Adrenal gland (tissue), 12 donors: ENCODE measurements around the gene MDM4. TPM values are rescaled to one million over a fixed set of nuclear protein-coding genes. Genes with fewer than 3 reads are reported as not detected.
A peak's percentile ranks its signal among the peaks of the same experiment; 100 is the strongest.

Source experiments
- DNase-seq, 7 donors: peaks; one replicate each; pipeline ENCODE4 v3.0.0-alpha.2; 2019 to 2020
- H3K27ac ChIP-seq, 5 donors: fragments of 200-600 bp; sonication (generic) in 4 of 5; 1 replicate in 3 of 5; 2 replicates in 2 of 5; pipeline versions ENCODE4 v1.5.1 to v1.8.0; 2016 to 2020; ENCODE audit warnings: mild to moderate bottlenecking in 1 of 5
- H3K27me3 ChIP-seq: fragments of 200-600 bp; 2 replicates; pipeline ENCODE4 v1.8.0; 2021
- H3K36me3 ChIP-seq, 2 donors: fragments of 200-600 bp; replicated peaks in 1 of 2; 1 replicate in 1 of 2; 2 replicates in 1 of 2; pipeline versions ENCODE4 v1.5.1 to v1.8.0; 2018 to 2022
- H3K4me1 ChIP-seq, 2 donors: fragments of 200-600 bp; replicated peaks in 1 of 2; 1 replicate in 1 of 2; 2 replicates in 1 of 2; pipeline versions ENCODE4 v1.5.1 to v1.8.0; 2018 to 2021
- H3K4me3 ChIP-seq, 4 donors: fragments of 200-600 bp; sonication (generic) in 3 of 4; one replicate each; pipeline ENCODE4 v1.5.1; 2016 to 2018
- H3K9me3 ChIP-seq, 3 donors: fragments of 200-600 bp; sonication (generic) in 1 of 3; replicated peaks in 1 of 3; 1 replicate in 2 of 3; 2 replicates in 1 of 3; pipeline versions ENCODE4 v1.5.1 to v1.8.0; 2016 to 2021
- CTCF ChIP-seq, 6 experiments: fragments of 450-650 bp in 4 of 6; fragments of 200-600 bp in 2 of 6; sonication (generic) in 1 of 6; IDR thresholded peaks; 1 replicate in 5 of 6; 2 replicates in 1 of 6; pipeline versions ENCODE4 v1.5.1 to v1.8.0; 2016 to 2021; ENCODE audit warnings: antibody characterized with exemption in 6 of 6, mild to moderate bottlenecking in 2 of 6, moderate library complexity in 1 of 6
- POLR2A ChIP-seq, 2 donors: fragments of 450-650 bp; IDR thresholded peaks; one replicate each; pipeline ENCODE4 v1.6.1; 2017; ENCODE audit warnings: antibody characterized with exemption in 2 of 2, mild to moderate bottlenecking in 2 of 2, moderate library complexity in 1 of 2
- WGBS, 4 donors: extraction: QIAGEN DNeasy Blood & Tissue Kit in 2 of 4; methylation state at CpG; one replicate each; pipeline versions ENCODE4 v1.1.5 to v1.1.7; 2013 to 2017; 5-methylcytosine and 5-hydroxymethylcytosine counted together
- intact Hi-C, 2 donors: fragments of 100-400 bp; cut with DNase I; formaldehyde crosslinking; loops; one replicate each; pipeline versions ENCODE4 v1.14.1 to v1.15.0; 2022 to 2023
- polyA plus RNA-seq, 3 donors: library from polyadenylated mRNA; stranded (reverse); fragments of 200-250 nt in 2 of 3; fragments of 350-450 nt in 1 of 3; fragmentation: Illumina TruSeq in 1 of 3; extraction: RNeasy Lipid Tissue Mini Kit (QIAGEN cat#74804) in 1 of 3; gene quantifications; one replicate each; pipeline ENCODE4 v1.2.3, GENCODE V29; 2013 to 2014
- total RNA-seq, 9 donors: library from RNA; depleted of rRNA in 4 of 9; stranded (reverse); fragments of >200 nt in 4 of 9; fragments of 120-200 nt in 1 of 9; fragmentation: NEBNext Ultra II Directional in 1 of 9; extraction: Animal tissue kit (Norgen Biotek cat#: 25700) in 1 of 9; gene quantifications; one replicate each; pipeline versions ENCODE4 v1.1.0 to v1.2.4, GENCODE V29; 2013 to 2023
- donor health status: healthy with polysubstance abuse.
- donor health status: Bipolar disorder and iron deficiency.
- donor health status: DM: yes; HTN: yes; CAD: no.
- donor health status: DM: no; HTN: no; CAD: no.
- donor health status: DM: no; HTN: no; CAD: no.
- donor health status: DM: yes; HTN: yes; CAD: no.

MDM4 gene
- total and polyA plus RNA-seq, 12 donors, result 11.3 to 77.4 (median 42.8) TPM

DNA sequence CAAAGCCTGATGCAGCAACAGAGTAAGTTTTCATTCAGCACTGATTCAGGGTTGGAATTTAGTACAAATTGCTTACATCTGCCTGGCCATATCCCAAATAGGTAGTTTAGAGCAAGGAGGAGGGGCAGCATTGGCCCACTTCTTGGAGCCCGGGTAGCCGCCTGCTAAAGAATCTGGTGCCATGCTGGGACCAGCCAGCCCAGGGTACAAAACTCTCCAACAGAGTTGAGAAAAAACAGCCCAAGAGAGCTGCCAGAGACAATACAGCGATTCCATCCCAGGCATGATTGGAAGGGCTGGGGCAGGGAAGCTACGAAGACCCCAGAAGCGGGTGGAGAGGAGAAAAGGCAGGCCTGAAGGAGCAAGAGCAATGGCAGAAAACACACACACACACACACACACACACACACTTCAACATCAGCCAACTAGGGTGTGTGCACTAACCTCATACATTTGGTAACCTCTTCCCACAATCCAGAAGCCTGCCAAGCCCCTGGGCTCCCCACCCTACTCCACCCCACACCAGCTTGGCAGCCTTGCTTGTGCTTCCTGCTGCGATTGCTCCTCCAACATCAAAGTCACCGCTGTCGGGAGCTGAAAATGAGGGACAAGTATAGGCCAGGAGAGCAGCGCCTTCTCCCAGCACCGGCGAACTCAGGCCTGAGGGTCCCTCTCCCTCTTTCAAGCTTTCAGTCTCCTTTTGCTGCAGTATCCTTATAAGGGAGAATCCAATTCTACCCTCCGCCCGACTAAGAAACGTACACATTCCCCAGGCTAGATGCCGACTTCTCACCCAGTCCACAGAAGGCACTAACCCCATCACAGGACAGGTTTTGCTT, 22.8 kb upstream of the MDM4 start:
- no peaks in the 10 kb centered on the region for H3K36me3 ChIP-seq
- no peak for TF ChIP-seq CTCF (IDR thresholded peaks at IDR 0.05)
- no peaks in the 10 kb centered on the region for H3K9me3 ChIP-seq
- peak overlapping the region; percentile 78 to 95 (median 91) for H3K27ac ChIP-seq
- DNase-seq, result peak in 6 of 7 donors; percentile 41 to 70 (median 57)
- WGBS, 4 donors, result 12 to 18% (median 16%) methylated on average over 15 of the region's 15 CpGs
- H3K27me3 ChIP-seq, result no peaks in the 10 kb centered on the region
- peak overlapping the region; percentile 55 to 96 (median 86) for H3K4me3 ChIP-seq
- intact Hi-C loops, result loop anchor here in 1 of 2 donors (5.0 kb wide), 1 partner anchor 46 kb away; no protein-coding TSS in a partner anchor
- peaks cover 6 to 27% of the 10 kb centered on the region in 2 donors for H3K4me1 ChIP-seq

DNA sequence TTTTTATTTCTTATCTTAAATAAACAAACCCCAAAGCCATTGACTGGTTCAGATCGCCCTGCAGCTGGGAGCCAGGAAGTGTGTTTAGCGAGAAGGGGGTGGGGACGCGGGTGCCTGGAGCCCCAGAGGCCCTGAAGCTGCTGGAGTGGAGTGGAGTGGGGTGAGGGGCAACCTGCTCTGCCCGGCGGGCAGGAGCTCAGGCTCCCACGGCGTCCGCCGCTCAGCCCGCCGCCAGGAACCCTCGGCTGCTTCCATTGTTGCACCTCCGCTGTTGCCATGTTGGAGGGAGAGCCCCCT, 22.3 kb upstream of the MDM4 start:
- DNase-seq, result peak; percentile 56 to 70 (median 67)
- H3K4me1 ChIP-seq, result peaks cover 6 to 27% of the 10 kb centered on the region in 2 donors
- no peak for TF ChIP-seq CTCF (IDR thresholded peaks at IDR 0.05)
- TF ChIP-seq POLR2A (IDR thresholded peaks at IDR 0.05), result no peak
- H3K36me3 ChIP-seq, result no peaks in the 10 kb centered on the region
- H3K27me3 ChIP-seq, result no peaks in the 10 kb centered on the region
- peak overlapping the region; percentile 78 to 95 (median 91) for H3K27ac ChIP-seq
- H3K9me3 ChIP-seq, result no peaks in the 10 kb centered on the region
- 0 to 1% (median 0%) methylated on average over 1 to 14 of the region's 14 CpGs for WGBS, 4 donors
- peak overlapping the region; percentile 55 to 96 (median 86) for H3K4me3 ChIP-seq
- intact Hi-C loops, result loop anchor here in 1 of 2 donors (5.0 kb wide), 1 partner anchor 47 kb away; no protein-coding TSS in a partner anchor

GRCh38 chr1:204494281-204495077, 21.7 kb upstream of the MDM4 start, which contains the start of gene PIK3C2B:
PIK3C2B (minus strand) TSS chr1:204494805; CDS start chr1:204469802, 25,003 bp downstream.
- intact Hi-C loops, result loop anchor here in 1 of 2 donors (5.0 kb wide), 1 partner anchor 47 kb away; no protein-coding TSS in a partner anchor
- DNase-seq, result peak; percentile 77 to 90 (median 86)
- H3K27me3 ChIP-seq, result no peaks in the 10 kb centered on the region
- H3K4me1 ChIP-seq, result peaks cover 6 to 27% of the 10 kb centered on the region in 2 donors
- 0 to 2% (median 0%) methylated on average over 21 to 69 of the region's 69 CpGs for WGBS, 4 donors
- H3K36me3 ChIP-seq, result no peaks in the 10 kb centered on the region
- no peaks in the 10 kb centered on the region for H3K9me3 ChIP-seq
- TF ChIP-seq CTCF (IDR thresholded peaks at IDR 0.05), result peak; percentile 19 to 76 (median 50)
- TF ChIP-seq POLR2A (IDR thresholded peaks at IDR 0.05), result peak; percentile 59 to 84
- peak within 1 kb of the TSS; percentile 78 to 95 (median 91) for H3K27ac ChIP-seq
- peak within 1 kb of the TSS; percentile 55 to 96 (median 86) for H3K4me3 ChIP-seq
